GM18861 (cell line): ENCODE measurements around the gene RPEL1.

Source experiments
- ATAC-seq: cut with Tn5 transposase; IDR thresholded peaks from one replicate; pipeline ENCODE4 v1.9.1; 2021; ENCODE audit not compliant: unreplicated experiment

RPEL1 gene

GRCh38 chr10:103278537-103278823 lies 32.8 kb downstream of the RPEL1 start:
- no peak for ATAC-seq

GRCh38 chr10:103278862-103279298 lies 33.2 kb downstream of the RPEL1 start:
- ATAC-seq: no peak

GRCh38 chr10:103280031-103280430 lies 34.3 kb downstream of the RPEL1 start:
- ATAC-seq: no peak

GRCh38 chr10:103280506-103280905 lies 34.8 kb downstream of the RPEL1 start:
- no peak for ATAC-seq

- ATAC-seq: no peak
These were observed 36.1 kb downstream of the RPEL1 start for GRCh38 chr10:103281753-103282152.

GRCh38 chr10:103282961-103283360 lies 37.3 kb downstream of the RPEL1 start:
- ATAC-seq: no peak

GRCh38 chr10:103284170-103284569 lies 38.5 kb downstream of the RPEL1 start:
- no peak for ATAC-seq

GRCh38 chr10:103287992-103288391 lies 42.3 kb downstream of the RPEL1 start:
- ATAC-seq: no peak

GRCh38 chr10:103291588-103291987 lies 45.9 kb downstream of the RPEL1 start:
- no peak for ATAC-seq

- no peak for ATAC-seq
These were observed 49.8 kb downstream of the RPEL1 start for GRCh38 chr10:103295374-103296015.
